ENCODE results near the gene LDLRAD4.
A peak's percentile ranks its signal among the peaks of the same experiment; 100 is the strongest.

Gene LDLRAD4

GRCh38 chr18:13618760-13619438 lies 400.3 kb downstream of the LDLRAD4 start:
- no peak for DNase-seq (ENCODE audit: low spot score)

- no peak for DNase-seq (ENCODE audit: low spot score)
Observed at GRCh38 chr18:13619505-13620205, 401.1 kb downstream of the LDLRAD4 start.

- DNase-seq (ENCODE audit: low spot score): no peak
Observed at GRCh38 chr18:13620206-13620672, 401.7 kb downstream of the LDLRAD4 start.

- DNase-seq (ENCODE audit: low spot score): no peak
Observed at GRCh38 chr18:13620818-13621445, 402.4 kb downstream of the LDLRAD4 start.

- no peak for DNase-seq (ENCODE audit: low spot score)
Observed at GRCh38 chr18:13621446-13621849, 402.9 kb downstream of the LDLRAD4 start.

- DNase-seq (ENCODE audit: low spot score): no peak
Observed at GRCh38 chr18:13621886-13622619, 403.5 kb downstream of the LDLRAD4 start.

GRCh38 chr18:13622751-13623150 lies 404.2 kb downstream of the LDLRAD4 start:
- DNase-seq (ENCODE audit: low spot score): no peak

GRCh38 chr18:13623348-13623747 lies 404.8 kb downstream of the LDLRAD4 start:
- no peak for DNase-seq (ENCODE audit: low spot score)

GRCh38 chr18:13623871-13624270 lies 405.3 kb downstream of the LDLRAD4 start:
- DNase-seq (ENCODE audit: low spot score): no peak

- no peak for DNase-seq (ENCODE audit: low spot score)
Observed at GRCh38 chr18:13624563-13625237, 406.1 kb downstream of the LDLRAD4 start.

- no peak for DNase-seq (ENCODE audit: low spot score)
Observed at GRCh38 chr18:13625355-13625754, 406.8 kb downstream of the LDLRAD4 start.

- DNase-seq (ENCODE audit: low spot score): no peak
Observed at GRCh38 chr18:13625843-13626543, 407.4 kb downstream of the LDLRAD4 start.

GRCh38 chr18:13626544-13626908 lies 408.0 kb downstream of the LDLRAD4 start:
- no peak for DNase-seq (ENCODE audit: low spot score)

GRCh38 chr18:13627639-13628038 lies 409.1 kb downstream of the LDLRAD4 start:
- DNase-seq (ENCODE audit: low spot score): no peak

GRCh38 chr18:13628211-13628610 lies 409.7 kb downstream of the LDLRAD4 start:
- no peak for DNase-seq (ENCODE audit: low spot score)

- DNase-seq (ENCODE audit: low spot score): peak; percentile 77
Observed at GRCh38 chr18:13629841-13630715, 411.5 kb downstream of the LDLRAD4 start.

- no peak for DNase-seq (ENCODE audit: low spot score)
Observed at GRCh38 chr18:13630716-13631268, 412.2 kb downstream of the LDLRAD4 start.

GRCh38 chr18:13633700-13634099 lies 415.1 kb downstream of the LDLRAD4 start:
- DNase-seq (ENCODE audit: low spot score): no peak

- DNase-seq (ENCODE audit: low spot score): no peak
Observed at GRCh38 chr18:13635046-13635445, 416.5 kb downstream of the LDLRAD4 start.

Measured in RKO (cell line).